ENCODE measurements around the gene SCTR. TPM values are rescaled to one million over a fixed set of nuclear protein-coding genes. Genes with fewer than 3 reads are reported as not detected.

Gene SCTR
- total and polyA plus RNA-seq, 2 donors (not counting 1 experiment from before 2014, with no cell fraction given): not detected

- ChIA-PET CTCF (no interaction called here), POLR2A (no interaction called here)
- ATAC-seq (ENCODE audit: low read depth) (no peak), DNase-seq (no peak)
- Histone ChIP-seq H2AFZ (ENCODE audit: insufficient read depth, low read depth, low read length, poor library complexity, severe bottlenecking) (no peak overlapping the region), H3K4me2 (replicated peaks; ENCODE audit: low read depth, low read length, poor library complexity, severe bottlenecking) (no peak overlapping the region), H3K27me3 (replicated peaks in 1 of 4; ENCODE audit: control extremely low read depth in 1 of 4, control insufficient read depth in 3 of 4, insufficient read depth in 4 of 4, low read length in 3 of 4) (no peaks in the 10 kb centered on the region), H3K9ac (ENCODE audit: low read length) (no peak overlapping the region), H3K79me2 (ENCODE audit: control insufficient read depth, insufficient read depth, low read length) (no peaks in the 10 kb centered on the region), H4K20me1 (ENCODE audit: control insufficient read depth, insufficient read depth, low read length, poor library complexity, severe bottlenecking) (no peaks in the 10 kb centered on the region), H3K4me1 (ENCODE audit: control insufficient read depth in 2 of 2, insufficient read depth in 2 of 2, low read length in 2 of 2) (no peaks in the 10 kb centered on the region), H3K9me3 (ENCODE audit: control extremely low read depth in 1 of 3, control insufficient read depth in 2 of 3, insufficient read depth in 1 of 3, low read length in 2 of 3) (no peaks in the 10 kb centered on the region), H3K27ac (ENCODE audit: low read length in 2 of 2) (no peak overlapping the region), H3K36me3 (replicated peaks in 1 of 2; ENCODE audit: control extremely low read depth in 1 of 2, control insufficient read depth in 1 of 2, extremely low read depth in 1 of 2, insufficient read depth in 2 of 2, low read length in 1 of 2) (no peaks in the 10 kb centered on the region), H3K4me3 (ENCODE audit: control extremely low read depth in 1 of 5, extremely low read depth in 1 of 5, insufficient read depth in 1 of 5, low read depth in 2 of 5, low read length in 4 of 5) (no peak overlapping the region)
- TF ChIP-seq CTCF (IDR thresholded peaks at IDR 0.05) (no peak), EZH2 (IDR thresholded peaks at IDR 0.05; ENCODE audit: borderline replicate concordance, insufficient read depth, low read depth, low read length, poor library complexity, severe bottlenecking) (no peak)
- no peak overlapping the region for H3K27ac Mint-ChIP-seq
- no peak overlapping the region for H3K4me3 Mint-ChIP-seq
- intact Hi-C loops (cut with micrococcal nuclease): no loop called here
- WGBS (ENCODE audit: insufficient coverage): 83% methylated on average over 1 of the region's 2 CpGs
- no peaks in the 10 kb centered on the region for H3K9me3 Mint-ChIP-seq (ENCODE audit: insufficient read depth)
- no peaks in the 10 kb centered on the region for H3K4me1 Mint-ChIP-seq
- H3K27me3 Mint-ChIP-seq: peaks cover 10% of the 10 kb centered on the region
Observed at GRCh38 chr2:119469661-119470297, 54.5 kb downstream of the SCTR start.

GRCh38 chr2:119469131-119469530 is 55.2 kb downstream of the SCTR start:
- H3K36me3 ChIP-seq (replicated peaks in 1 of 2; ENCODE audit: control extremely low read depth in 1 of 2, control insufficient read depth in 1 of 2, extremely low read depth in 1 of 2, insufficient read depth in 2 of 2, low read length in 1 of 2): no peaks in the 10 kb centered on the region
- no peak overlapping the region for H3K27ac ChIP-seq (ENCODE audit: low read length in 2 of 2)
- H3K4me2 ChIP-seq (replicated peaks; ENCODE audit: low read depth, low read length, poor library complexity, severe bottlenecking): no peak overlapping the region
- Mint-ChIP-seq H3K27me3 (peaks cover 10% of the 10 kb centered on the region), H3K4me3 (no peak overlapping the region), H3K4me1 (no peaks in the 10 kb centered on the region), H3K9me3 (ENCODE audit: insufficient read depth) (no peaks in the 10 kb centered on the region), H3K27ac (no peak overlapping the region)
- no peaks in the 10 kb centered on the region for H3K4me1 ChIP-seq (ENCODE audit: control insufficient read depth in 2 of 2, insufficient read depth in 2 of 2, low read length in 2 of 2)
- H3K9me3 ChIP-seq (ENCODE audit: control extremely low read depth in 1 of 3, control insufficient read depth in 2 of 3, insufficient read depth in 1 of 3, low read length in 2 of 3): no peaks in the 10 kb centered on the region
- no peaks in the 10 kb centered on the region for H3K27me3 ChIP-seq (replicated peaks in 1 of 4; ENCODE audit: control extremely low read depth in 1 of 4, control insufficient read depth in 3 of 4, insufficient read depth in 4 of 4, low read length in 3 of 4)
- H3K79me2 ChIP-seq (ENCODE audit: control insufficient read depth, insufficient read depth, low read length): no peaks in the 10 kb centered on the region
- no peak overlapping the region for H3K9ac ChIP-seq (ENCODE audit: low read length)
- no peak overlapping the region for H2AFZ ChIP-seq (ENCODE audit: insufficient read depth, low read depth, low read length, poor library complexity, severe bottlenecking)
- intact Hi-C loops (cut with micrococcal nuclease): no loop called here
- CTCF ChIA-PET: no interaction called here
- no peak for TF ChIP-seq EZH2 (IDR thresholded peaks at IDR 0.05; ENCODE audit: borderline replicate concordance, insufficient read depth, low read depth, low read length, poor library complexity, severe bottlenecking)
- TF ChIP-seq CTCF (IDR thresholded peaks at IDR 0.05): no peak
- WGBS (ENCODE audit: insufficient coverage): 73% methylated on average over 3 of the region's 6 CpGs
- no peak for DNase-seq
- POLR2A ChIA-PET: no interaction called here
- no peak for ATAC-seq (ENCODE audit: low read depth)
- H4K20me1 ChIP-seq (ENCODE audit: control insufficient read depth, insufficient read depth, low read length, poor library complexity, severe bottlenecking): no peaks in the 10 kb centered on the region
- H3K4me3 ChIP-seq (ENCODE audit: control extremely low read depth in 1 of 5, extremely low read depth in 1 of 5, insufficient read depth in 1 of 5, low read depth in 2 of 5, low read length in 4 of 5): no peak overlapping the region
